Colonic mucosa (tissue), 4 donors: Measurements from ENCODE around the gene PNKD. TPM values are rescaled to one million over a fixed set of nuclear protein-coding genes. Genes with fewer than 3 reads are reported as not detected.
"Not testable (repeated sequence)": the region's sequence is repeated elsewhere in the genome, so short reads cannot be mapped to it uniquely, and the experiment has no call there.

ENCODE experiments used
- DNase-seq: peaks from one replicate; pipeline ENCODE4 v3.0.0-alpha.2; 2020
- H3K27ac ChIP-seq: fragments of 200-600 bp; one replicate; pipeline ENCODE4 v1.8.0; 2021
- H3K27me3 ChIP-seq: fragments of 200-600 bp; one replicate; pipeline ENCODE4 v1.8.0; 2021
- H3K36me3 ChIP-seq: fragments of 200-600 bp; one replicate; pipeline ENCODE4 v1.8.0; 2021
- H3K4me1 ChIP-seq: fragments of 200-600 bp; one replicate; pipeline ENCODE4 v1.8.0; 2021; ENCODE audit warnings: mild to moderate bottlenecking
- H3K4me3 ChIP-seq: fragments of 200-600 bp; one replicate; pipeline ENCODE4 v1.8.0; 2021
- H3K9ac ChIP-seq, 2 donors: one replicate each; pipeline ENCODE4 v1.7.0; 2013; ENCODE audit warnings: control low read depth in 2 of 2, low read depth in 2 of 2, low read length in 2 of 2
- H3K9me3 ChIP-seq: fragments of 200-600 bp; one replicate; pipeline ENCODE4 v1.8.0; 2021
- CTCF ChIP-seq: fragments of 200-600 bp; IDR thresholded peaks from one replicate; pipeline ENCODE4 v1.8.0; 2022; ENCODE audit warnings: antibody characterized with exemption, mild to moderate bottlenecking
- intact Hi-C: fragments of 100-400 bp; cut with DNase I; formaldehyde crosslinking; loops from one replicate; pipeline ENCODE4 v1.14.1; 2022
- total RNA-seq, 2 donors: library from RNA; stranded (reverse); fragmentation: NEBNext Ultra II Directional in 1 of 2; extraction: Animal tissue kit (Norgen Biotek cat#: 25700) in 1 of 2; gene quantifications; one replicate each; pipeline ENCODE4 v1.2.1, GENCODE V29; 2021
- donor health status: healthy.
- donor health status: DM: no; HTN: no; CAD: no.
- donor health status: DM: no; HTN: no; CAD: no.

The PNKD gene
- total RNA-seq, 2 donors from 2014 or later, result 109 to 136 TPM

- H3K4me1 ChIP-seq, result peaks cover 24% of the 10 kb centered on the region
- intact Hi-C loops, result no loop called here
Observed at GRCh38 chr2:218270721-218271486, 585 bp downstream of the PNKD start.

GRCh38 chr2:218271487-218271797 lies 1.1 kb downstream of the PNKD start:
- peak; percentile 71 for DNase-seq
- no peaks in the 10 kb centered on the region for H3K9me3 ChIP-seq
- H3K27me3 ChIP-seq, result no peaks in the 10 kb centered on the region
- H3K4me1 ChIP-seq, result peaks cover 24% of the 10 kb centered on the region
- TF ChIP-seq CTCF, result no peak
- H3K36me3 ChIP-seq, result peaks cover 17% of the 10 kb centered on the region
- intact Hi-C loops, result no loop called here
- peak overlapping the region; percentile 81 for H3K4me3 ChIP-seq
- peak overlapping the region; percentile 68 to 95 for H3K9ac ChIP-seq
- peak overlapping the region; percentile 82 for H3K27ac ChIP-seq

More at GRCh38 chr2:218270721-218271486, 585 bp downstream of the PNKD start:
- TF ChIP-seq CTCF, result no peak
- no peaks in the 10 kb centered on the region for H3K9me3 ChIP-seq
- H3K27ac ChIP-seq, result peak overlapping the region; percentile 82
- no peak for DNase-seq
- no peaks in the 10 kb centered on the region for H3K27me3 ChIP-seq
- H3K4me3 ChIP-seq, result peak overlapping the region; percentile 81
- peak overlapping the region; percentile 68 to 95 for H3K9ac ChIP-seq
- H3K36me3 ChIP-seq, result peaks cover 13% of the 10 kb centered on the region

- intact Hi-C loops, result no loop called here
- H3K9me3 ChIP-seq, result no peaks in the 10 kb centered on the region
- peak overlapping the region; percentile 82 for H3K27ac ChIP-seq
- H3K27me3 ChIP-seq, result no peaks in the 10 kb centered on the region
- H3K36me3 ChIP-seq, result peaks cover 22% of the 10 kb centered on the region
- TF ChIP-seq CTCF, result no peak
- H3K4me3 ChIP-seq, result peak overlapping the region; percentile 81
- DNase-seq, result no peak
- H3K9ac ChIP-seq, result peak overlapping the region; percentile 45 to 95
- H3K4me1 ChIP-seq, result peaks cover 24% of the 10 kb centered on the region
Observed at GRCh38 chr2:218271865-218272530, 1.7 kb downstream of the PNKD start.

GRCh38 chr2:218272531-218273212 lies 2.4 kb downstream of the PNKD start:
- Histone ChIP-seq H3K9ac (peak overlapping the region; percentile 45 to 95), H3K4me3 (no peak overlapping the region), H3K27me3 (no peaks in the 10 kb centered on the region), H3K36me3 (peaks cover 25% of the 10 kb centered on the region), H3K9me3 (no peaks in the 10 kb centered on the region), H3K27ac (peak overlapping the region; percentile 82), H3K4me1 (peaks cover 24% of the 10 kb centered on the region)
- intact Hi-C loops, result no loop called here
- TF ChIP-seq CTCF, result peak; percentile 85
- DNase-seq, result peak; percentile 96

- Histone ChIP-seq H3K9ac (peak overlapping the region in 1 of 2 donors; percentile 95), H3K4me1 (peaks cover 24% of the 10 kb centered on the region), H3K36me3 (peaks cover 27% of the 10 kb centered on the region), H3K27ac (peak overlapping the region; percentile 82)
- H3K9me3 ChIP-seq, H3K27me3 ChIP-seq, intact Hi-C loops, H3K4me3 ChIP-seq, DNase-seq: not testable (repeated sequence)
Observed at GRCh38 chr2:218273214-218273907, 3.0 kb downstream of the PNKD start.
